Measurements from ENCODE around the gene MCOLN3.
A peak's percentile ranks its signal among the peaks of the same experiment; 100 is the strongest.
"Not testable (repeated sequence)": the region's sequence is repeated elsewhere in the genome, so short reads cannot be mapped to it uniquely, and the experiment has no call there.

The MCOLN3 gene

DNA sequence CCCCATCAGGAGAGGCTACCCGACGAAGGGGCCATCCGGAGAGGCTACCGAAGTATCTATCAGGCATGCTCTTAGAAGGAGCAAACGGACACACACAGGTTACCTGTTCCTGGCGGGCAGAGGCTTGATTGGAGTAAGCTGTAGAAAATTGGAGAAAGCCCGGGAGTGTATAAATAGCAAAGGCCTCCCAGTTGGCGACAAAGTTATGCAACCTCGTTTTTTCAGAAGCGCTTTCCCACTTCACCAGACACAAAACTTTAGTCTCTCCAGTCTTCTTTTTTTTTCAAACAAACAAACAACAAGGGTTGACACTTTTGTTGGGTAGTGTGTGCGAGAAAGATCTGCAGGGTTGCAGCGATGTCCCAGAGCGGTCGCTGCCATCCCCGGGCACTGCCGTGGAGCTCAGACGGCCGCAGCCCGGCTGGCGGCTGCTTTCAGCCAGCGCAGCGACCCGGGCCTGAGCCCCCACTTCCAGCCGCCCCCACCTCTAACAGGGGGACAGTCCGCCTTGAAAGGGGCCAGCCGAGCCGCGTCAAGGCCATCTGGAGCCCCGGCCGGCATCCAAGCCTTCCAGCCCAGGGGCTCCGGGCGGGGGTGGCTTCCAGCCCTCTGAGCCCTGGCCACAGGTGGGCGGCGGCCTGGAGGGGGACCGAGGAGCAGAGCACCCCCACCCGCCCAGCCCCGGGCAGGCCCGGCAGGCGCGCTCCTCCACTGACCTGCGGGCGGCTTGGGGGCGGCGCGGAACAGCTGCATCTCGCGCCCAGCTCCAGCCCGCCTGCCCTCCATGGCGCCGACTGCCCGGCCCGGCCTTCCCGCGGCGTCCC lies 616 bp downstream of the MCOLN3 start:
- no peak for DNase-seq (ENCODE audit: low read depth in 2 of 2)

DNA sequence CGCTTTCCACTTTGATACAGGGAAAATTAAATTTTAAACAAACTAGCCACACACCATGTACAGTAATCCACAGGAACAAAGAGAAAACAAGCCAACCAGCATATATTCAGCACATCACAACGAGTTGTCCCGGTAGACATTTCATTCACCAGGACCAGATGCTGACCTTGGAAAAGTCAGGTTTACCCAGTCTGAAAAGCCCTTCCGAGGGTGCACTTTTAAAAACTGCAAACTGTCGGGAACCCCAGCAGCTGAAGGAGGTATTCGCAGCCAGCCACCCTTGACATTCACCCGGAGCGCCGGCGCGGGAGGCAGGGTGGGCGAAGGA lies 1.2 kb downstream of the MCOLN3 start:
- DNase-seq (ENCODE audit: low read depth in 2 of 2), result no peak

DNA sequence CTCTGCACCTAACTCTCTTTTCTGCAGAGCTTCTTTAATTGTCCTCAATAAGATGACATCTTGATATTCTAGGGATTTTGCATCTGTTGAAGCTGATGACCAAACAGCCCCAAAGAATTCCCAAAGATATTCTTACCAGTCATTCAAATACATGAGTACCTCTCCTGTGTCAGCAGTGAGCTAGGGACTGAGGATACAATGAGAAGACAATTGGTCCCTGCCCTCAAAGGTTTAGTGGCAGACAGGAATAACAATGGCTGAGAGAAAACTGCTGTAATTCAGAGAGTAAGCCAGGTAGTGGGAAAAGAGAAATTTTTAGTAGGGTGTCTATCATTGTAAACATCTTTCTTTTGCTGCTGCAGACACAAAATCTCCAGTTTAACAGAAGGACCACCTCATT lies 5.9 kb downstream of the MCOLN3 start:
- no peak for DNase-seq (ENCODE audit: low read depth in 2 of 2)

DNA sequence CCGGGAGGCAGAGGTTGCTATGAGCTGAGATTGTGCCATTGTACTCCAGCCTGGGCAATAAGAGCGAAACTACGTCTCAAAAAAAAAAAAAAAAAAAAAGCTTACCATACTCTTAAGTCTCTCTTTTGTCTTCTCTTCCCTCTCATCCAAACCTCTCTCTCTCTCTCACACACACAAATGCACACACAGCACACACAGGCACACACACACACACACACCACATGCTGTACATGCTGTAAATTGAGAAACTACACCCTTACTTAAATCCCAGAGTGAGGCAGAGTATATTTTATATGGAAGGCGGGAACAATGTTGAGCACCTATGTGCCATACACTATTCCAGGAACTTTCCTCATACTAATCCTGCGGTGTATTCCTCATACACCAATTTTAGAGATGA lies 6.5 kb downstream of the MCOLN3 start:
- no peak for DNase-seq (ENCODE audit: low read depth in 2 of 2)

DNA sequence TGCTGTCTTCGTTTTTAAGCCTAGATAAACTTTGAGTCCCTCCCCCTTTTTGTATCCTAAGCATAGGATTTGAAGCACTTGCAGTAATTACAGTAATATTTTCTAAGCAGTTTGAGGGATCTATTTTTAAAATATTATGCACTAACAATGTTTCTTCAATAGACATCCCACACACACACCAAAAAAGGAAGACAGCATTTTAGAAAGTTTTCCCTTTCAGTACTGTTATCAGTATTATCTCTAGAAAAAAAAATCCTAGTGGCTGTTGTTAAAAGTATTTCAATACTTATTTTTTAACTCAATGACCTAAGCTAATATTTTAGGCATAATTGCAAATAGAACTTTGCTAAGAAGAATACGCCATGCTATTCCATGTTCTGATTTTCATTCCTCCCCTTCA lies 15.1 kb downstream of the MCOLN3 start:
- no peak for DNase-seq (ENCODE audit: low read depth in 2 of 2)

DNA sequence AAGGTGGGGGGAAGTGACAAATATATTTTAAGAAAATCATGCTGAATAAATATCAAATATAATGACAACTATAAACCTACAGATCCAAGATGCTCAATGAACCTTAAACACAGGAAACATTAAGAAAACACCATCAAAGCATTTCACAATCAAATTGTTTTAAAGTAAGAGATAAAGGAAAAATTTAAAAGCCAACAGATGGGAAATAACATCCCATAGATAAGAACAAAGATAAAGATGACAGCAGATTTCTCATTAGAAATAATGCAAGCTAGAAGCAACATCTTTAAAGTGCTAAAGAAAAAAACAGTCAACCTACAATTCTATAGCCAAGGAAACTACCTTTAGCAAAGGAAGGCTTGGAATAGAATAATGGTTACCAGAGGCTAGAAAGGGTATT lies 17.8 kb downstream of the MCOLN3 start:
- no peak for DNase-seq (ENCODE audit: low read depth in 2 of 2)

DNA sequence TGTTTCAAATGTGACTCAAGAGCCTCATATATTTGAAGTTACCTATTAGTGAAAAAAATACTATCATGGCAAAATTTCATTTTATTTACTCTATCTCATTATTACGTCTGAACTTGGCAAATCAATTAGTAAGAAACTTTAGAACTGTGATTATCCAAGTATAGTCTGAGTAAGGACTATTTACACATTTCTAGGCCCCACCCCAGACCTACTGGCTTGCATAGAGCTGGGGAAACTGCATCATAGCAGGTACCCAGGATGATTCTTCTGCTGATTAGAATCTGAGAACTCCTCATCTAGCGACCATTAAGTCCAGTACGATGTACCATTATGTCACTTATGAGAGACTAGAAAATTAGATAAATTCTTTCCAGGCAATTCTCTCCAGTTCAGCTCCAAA lies 20.1 kb downstream of the MCOLN3 start:
- DNase-seq (ENCODE audit: low read depth in 2 of 2), result no peak

DNA sequence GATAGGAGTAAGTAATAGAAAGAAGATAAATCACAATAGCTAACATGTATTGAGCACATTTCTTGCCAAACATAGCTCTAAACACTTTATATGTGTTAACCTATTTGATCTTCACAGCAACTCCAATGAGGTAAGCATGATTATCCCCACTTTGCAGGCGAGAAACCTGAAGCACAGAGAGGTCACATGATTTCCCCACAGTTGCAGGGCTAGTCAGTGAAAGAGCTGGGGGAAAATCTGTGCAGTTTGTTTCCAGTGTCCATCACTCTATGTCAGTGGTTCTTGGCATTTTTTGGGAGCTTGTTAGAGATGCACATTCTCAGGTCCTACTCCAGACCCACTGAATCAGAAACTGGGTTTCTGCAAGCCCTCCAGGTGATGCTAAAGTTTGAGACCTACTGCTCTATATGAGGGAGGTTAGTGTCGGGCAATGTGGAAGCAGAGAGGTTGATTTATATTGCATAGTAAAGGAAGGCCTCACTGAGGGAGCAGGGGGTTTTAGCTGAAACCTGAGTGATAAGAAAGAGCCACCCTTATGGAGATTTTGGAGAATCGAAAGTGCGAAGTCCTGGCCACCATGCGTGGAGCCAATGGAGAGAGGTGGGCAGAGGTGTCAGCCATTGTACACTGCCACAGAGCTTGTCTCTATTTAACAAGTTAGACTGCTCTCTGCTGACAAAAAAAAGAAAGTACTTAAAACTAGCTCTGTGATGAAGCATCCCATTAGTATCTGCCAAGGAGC lies 20.9 kb downstream of the MCOLN3 start:
- no peak for DNase-seq (ENCODE audit: low read depth in 2 of 2)

DNA sequence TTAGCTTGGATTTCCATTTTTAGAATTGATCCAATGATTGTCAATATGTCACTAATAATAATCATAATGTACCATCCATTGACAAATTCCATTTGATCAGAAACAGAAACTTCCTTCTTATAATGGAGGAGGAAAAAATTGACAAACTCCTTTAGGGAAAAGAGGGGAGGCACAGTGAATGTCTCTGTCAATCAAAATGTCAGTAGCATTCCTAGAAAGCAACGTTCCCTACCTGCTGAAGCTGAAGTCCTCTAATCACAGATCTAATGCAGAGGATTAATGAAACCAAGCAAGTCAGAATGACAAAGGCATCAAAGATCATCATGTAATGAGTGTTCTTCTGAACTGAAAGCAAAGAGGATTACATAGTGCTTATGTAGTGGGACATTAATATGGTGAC lies 22.4 kb downstream of the MCOLN3 start:
- DNase-seq (ENCODE audit: low read depth in 2 of 2), result no peak

DNA sequence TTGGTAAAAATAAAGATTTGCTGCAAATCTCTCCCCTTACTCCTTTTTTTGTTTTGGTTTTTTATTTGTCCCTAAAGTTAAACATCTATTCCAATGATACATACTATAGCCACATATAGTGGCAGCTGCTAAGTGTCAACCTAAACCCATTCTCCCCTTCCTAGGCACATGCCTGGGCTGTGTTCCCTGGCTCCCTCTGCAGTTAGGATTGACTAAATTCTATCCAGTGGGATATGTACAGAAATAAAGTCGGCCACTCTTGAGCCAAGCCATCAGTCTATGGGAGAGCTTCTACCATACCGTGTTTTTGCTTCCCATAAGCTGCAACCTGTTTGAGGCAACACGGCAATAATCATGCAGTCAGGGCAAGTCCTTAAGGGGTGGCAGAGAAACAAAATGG lies 23.6 kb downstream of the MCOLN3 start:
- no peak for DNase-seq (ENCODE audit: low read depth in 2 of 2)

DNA sequence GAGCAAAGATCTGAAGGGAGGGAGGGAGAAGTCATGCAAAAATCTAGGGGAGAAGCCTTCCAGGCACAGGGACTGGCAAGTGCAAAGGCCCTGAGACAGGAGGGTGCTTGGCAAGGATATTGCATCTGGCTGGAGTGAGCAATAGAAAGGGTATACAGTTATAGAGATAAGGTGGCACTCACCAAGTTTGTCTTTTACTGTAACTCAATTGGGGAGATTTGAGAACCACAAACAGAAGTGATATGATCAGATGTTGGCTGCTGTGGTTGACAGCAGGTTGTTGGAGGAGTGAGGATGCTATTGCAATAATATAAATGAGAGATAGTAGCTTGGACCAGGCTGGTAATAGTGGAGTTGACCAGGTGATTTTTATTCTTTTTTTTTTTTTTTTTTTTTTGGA lies 25.6 kb downstream of the MCOLN3 start:
- DNase-seq (ENCODE audit: low read depth in 2 of 2), result no peak

DNA sequence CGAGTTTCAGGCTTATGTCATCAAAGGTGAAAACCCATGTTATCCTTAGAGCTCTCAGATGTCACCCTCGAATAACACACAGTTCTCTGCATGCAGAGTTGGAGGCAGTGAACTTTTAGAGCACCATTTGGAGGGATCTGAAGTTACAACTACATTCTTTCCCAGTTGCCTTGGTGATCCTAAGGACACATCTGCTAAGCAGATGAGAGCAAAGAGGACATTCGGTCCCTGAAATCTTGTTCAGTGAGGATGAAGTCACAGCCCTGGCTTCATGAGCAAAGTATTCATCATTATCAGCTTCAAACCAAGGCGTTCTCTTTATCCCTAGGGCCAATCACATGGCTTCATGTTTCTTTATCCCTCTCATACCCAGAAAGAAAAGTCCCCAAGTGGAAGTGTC lies 28.3 kb downstream of the MCOLN3 start:
- no peak for DNase-seq (ENCODE audit: low read depth in 2 of 2)

DNA sequence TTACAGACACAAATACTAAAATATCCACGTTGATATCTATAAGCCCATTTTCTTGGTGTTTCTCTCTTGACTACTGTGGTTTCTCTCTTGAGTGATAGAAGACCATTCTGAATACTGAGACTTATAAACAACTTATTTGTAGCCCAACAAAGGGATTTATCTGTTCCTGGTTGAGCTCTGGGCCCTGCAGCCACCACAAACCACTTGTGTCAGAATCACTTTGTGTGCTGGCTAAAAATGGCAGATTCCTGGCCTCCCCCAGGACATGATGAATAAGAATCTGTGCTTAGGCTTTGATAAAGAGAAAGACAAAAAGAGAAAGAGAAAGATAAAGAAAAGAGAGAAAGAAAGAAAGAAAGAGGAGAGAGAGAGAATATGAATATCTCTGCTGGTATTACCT lies 32.5 kb downstream of the MCOLN3 start:
- DNase-seq (ENCODE audit: low read depth in 2 of 2), result no peak

DNA sequence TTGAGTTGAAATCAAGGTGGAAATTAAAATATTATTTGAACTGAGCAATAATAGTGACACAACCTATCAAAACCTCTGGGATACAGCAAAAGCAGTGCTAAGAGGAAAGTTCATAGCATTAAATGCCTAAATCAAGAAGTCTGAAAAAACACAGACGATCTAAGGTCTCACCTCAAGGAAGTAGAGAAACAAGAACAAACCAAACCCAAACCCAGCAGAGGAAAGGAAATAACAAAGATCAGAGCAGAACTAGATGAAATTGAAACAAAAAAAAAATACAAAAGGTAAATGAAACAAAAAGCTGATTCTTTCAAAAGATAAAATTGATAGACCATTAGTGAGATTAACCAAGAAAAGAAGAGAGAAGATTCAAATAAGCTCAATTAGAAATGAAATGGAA lies 42.7 kb downstream of the MCOLN3 start:
- DNase-seq (ENCODE audit: low read depth in 2 of 2), result not testable (repeated sequence)

DNA sequence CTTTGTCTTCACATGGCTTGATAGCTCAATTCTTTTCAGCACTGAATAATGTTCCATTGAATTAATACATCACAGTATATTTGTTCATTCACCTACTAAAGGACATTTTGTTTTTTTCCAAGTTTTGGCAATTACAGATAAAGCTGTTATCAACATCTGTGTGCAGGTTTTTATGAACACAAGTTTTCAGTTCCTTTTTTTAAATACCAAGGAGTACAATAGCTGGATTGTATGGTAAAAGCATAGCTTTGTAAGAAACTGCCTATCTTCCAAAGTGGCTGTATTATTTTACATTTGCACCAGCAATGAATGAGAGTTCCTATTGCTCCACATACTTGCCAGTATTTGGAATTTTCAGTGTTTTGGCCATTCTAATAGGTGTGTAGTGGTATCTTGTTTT lies 46.6 kb downstream of the MCOLN3 start:
- DNase-seq (ENCODE audit: low read depth in 2 of 2), result no peak

DNA sequence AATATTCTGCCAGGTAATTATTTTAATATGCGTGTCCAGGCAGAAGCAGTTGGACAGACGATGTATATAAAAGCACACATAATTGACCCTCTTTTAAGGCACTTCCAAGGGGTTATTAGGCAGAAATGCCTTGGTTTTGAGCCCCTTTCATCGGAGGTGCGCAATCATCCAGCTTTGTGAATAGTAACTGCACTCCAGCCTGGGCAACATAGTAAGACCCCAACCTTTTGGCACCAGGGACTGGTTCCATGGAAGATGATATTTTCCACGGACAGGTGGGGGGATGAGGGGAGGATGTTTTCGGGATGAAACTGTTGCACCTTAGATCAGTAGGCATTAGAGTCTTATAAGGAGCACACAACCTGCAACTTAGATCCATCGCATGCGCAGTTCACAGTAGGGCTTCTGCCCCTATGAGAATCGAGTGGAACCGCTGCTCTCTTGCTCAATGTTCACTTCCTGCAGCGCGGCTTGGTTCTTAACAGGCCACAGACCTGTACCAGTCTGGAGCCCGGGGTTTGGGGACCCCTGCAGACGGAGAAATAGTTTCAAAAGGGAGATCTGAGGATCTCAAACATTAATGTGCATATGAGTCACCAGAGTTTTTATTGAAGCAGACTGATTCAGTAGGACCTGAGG lies 49.5 kb downstream of the MCOLN3 start:
- peak in 1 of 2 donors; percentile 23 for DNase-seq (ENCODE audit: low read depth in 2 of 2)

DNA sequence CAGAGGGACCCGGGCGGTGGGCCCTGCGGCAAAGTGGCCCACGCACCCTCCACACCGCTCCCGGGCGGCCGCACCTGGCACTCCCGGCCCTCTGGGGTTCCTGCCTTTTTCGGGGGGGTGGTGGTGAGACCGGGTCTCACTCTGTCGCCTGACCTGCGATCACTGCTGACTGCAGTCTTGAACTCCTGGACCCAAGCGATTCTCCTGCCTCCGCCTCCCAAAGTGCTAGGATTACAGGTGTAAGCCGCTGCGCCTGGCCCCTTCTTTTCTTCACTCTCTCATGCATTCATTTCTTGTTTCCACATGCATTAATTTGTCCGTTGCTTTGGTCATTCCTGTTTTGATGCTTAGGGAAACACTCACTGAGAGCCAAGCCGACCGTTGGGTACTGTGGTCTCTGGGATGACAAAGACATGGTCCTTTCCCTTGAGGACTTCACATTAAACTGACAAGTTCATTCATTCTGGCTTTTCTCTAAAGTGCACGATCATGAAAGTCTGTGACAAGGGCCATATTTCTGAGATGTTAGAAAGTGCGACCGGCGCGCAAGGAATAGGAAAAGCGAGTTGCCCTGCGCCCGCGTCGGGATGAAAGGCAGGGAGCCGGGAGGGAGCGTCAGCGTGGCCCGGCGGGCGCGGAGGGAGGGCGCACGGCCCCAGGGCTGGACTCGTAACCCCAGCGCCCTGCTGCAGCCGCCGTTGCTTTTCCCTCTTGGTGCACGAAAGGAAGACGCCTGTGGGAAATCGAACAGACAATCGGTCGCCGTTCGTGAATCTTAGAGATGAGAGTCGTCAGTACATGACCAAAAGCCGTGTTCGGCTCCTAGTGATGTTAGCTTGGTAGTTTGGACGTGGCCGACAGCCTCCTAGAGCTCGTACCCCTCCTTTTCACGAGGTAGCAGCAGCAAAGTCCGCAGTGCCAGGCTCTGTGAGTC lies 50.4 kb downstream of the MCOLN3 start:
- DNase-seq (ENCODE audit: low read depth in 2 of 2), result no peak

DNA sequence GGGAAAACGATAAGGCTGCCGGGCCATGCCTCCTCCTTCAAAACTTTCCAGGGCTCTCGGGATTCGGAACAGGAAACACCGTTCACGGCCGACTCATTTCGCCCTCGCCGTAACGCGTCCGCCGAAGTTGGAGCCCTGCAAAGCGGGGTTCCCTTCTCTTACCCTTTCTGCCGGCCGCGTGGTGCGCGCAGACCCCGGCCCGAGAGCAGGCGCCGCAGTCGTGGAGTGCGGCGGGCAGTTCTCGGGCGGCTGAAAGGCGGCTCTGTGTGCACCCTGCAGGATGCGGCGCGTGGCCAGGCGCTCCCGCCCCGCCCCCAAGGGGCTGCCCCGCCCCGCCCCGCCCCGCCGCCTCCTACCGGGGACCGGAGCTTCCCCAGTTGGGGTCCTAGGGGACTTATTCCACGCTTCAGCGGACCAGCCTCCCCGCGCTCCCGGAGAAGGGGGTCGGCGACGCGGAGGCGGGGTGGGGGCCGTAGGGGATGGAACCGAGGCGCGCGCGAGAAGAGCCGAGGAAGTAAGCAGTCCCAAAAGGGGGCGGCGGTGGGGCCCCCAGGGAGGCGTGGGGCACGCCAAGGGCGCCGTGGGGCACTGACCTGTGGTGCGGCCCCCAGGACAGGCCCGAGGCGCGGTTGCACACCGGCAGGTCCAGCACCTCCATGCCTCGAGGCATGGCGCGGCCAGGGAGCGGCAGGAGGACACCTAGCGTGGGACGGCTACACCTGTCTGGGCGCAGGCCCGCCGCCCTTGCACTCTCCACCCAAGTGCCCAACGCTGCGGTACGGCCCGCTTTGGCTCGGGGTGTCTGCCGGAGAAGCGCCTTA lies 51.2 kb downstream of the MCOLN3 start, which contains the start of gene MCOLN2:
Gene MCOLN2, minus strand, starts transcription at position 268 of the 821 bp plus-strand sequence. Its CDS starts 241 bp downstream, at position 27.
- DNase-seq (ENCODE audit: low read depth in 2 of 2), result peak in 1 of 2 donors; percentile 52

DNA sequence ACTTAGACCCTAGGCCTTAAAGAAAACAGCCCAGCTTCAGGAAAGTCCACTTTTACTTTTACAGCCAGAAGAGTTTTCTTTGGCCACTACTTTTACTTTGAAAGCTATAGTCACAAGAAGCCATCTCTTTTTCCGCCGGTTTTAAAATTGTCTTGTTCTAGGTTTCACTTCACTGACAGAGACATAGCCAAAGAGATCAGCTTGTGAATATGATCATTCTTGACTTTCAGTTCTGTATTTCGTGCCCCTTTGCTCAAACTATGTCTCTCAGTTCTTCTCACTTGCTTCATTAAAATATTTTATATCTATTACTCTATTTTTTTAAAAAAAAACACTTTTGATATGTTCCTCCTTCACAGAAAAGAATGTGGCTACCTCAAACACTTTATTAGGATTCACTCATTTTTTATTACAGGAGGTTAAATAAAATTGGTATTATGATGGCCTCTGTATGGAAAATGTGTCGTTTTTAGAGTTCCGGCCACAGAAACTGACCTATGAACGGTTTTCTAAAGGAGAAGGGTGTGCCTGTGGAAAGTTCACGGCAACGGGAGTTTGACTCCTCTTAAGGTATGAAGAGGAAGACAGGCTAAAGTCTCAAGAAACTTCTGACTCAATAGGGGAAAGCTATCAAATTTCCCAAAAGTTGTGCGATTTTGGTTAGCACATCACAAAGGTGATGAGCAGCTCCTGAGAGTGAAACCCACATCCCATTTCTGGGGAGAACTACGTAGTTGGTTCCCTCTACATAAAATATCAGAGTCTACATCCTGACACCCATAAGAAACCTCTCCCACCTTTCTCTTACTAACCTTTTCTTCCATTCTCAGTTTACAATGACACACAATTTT lies 52.6 kb downstream of the MCOLN3 start:
- DNase-seq (ENCODE audit: low read depth in 2 of 2), result no peak
